HG02763 (cell line): ENCODE data around the gene ARFIP1.
"Not testable (repeated sequence)": the region's sequence is repeated elsewhere in the genome, so short reads cannot be mapped to it uniquely, and the experiment has no call there.

ENCODE experiments used
- ATAC-seq: cut with Tn5 transposase; IDR thresholded peaks from one replicate; pipeline ENCODE4 v1.9.1; 2021; ENCODE audit warnings: mild to moderate bottlenecking, moderate library complexity; ENCODE audit not compliant: unreplicated experiment

The ARFIP1 gene, protein sequence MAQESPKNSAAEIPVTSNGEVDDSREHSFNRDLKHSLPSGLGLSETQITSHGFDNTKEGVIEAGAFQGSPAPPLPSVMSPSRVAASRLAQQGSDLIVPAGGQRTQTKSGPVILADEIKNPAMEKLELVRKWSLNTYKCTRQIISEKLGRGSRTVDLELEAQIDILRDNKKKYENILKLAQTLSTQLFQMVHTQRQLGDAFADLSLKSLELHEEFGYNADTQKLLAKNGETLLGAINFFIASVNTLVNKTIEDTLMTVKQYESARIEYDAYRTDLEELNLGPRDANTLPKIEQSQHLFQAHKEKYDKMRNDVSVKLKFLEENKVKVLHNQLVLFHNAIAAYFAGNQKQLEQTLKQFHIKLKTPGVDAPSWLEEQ

DNA sequence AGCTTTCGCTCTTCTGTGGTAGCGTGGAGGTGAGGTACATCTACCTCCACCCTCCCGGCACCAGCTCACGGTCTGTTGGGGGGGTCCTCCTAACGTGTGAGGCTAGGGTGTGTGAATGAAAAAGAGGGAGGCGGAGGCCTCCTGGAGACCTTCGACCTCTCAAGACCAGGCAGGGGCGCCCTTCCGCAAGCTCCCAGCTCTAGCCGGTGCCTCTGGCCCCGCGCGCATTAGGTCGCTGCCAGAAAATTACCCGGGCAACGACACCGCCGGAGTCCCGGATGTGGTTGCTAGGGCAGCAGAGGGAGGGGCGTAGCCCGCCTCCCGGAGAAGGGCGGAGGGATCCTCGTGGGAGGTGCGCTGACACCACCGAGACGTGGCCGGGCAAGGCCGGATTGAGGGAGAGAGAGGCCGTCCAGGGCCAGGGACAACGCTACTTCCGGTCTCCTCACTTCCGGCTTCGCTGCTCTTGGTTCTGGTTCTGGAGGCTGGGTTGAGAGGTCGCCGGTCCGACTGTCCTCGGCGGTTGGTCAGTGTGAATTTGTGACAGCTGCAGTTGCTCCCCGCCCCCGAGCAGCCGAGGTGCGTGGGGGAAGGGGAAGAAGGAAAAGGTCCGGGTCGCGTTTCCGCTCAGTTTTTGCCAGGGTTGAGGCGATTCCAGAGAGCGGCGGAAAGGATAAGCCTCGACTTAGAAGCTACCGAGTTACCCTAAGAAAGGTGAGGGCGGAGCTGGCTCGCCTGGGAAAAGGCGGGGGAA, at the start of gene ARFIP1, which contains the start of gene TIGD4:
TSS of gene ARFIP1 (plus strand) at position 442 of the 754 bp plus-strand sequence. CDS start 49,680 bp downstream, outside the sequence.
TSS of gene TIGD4 (minus strand) at position 218 of the 754 bp plus-strand sequence. CDS start 8,726 bp downstream, outside the sequence.
- ATAC-seq = peak; percentile 94

DNA sequence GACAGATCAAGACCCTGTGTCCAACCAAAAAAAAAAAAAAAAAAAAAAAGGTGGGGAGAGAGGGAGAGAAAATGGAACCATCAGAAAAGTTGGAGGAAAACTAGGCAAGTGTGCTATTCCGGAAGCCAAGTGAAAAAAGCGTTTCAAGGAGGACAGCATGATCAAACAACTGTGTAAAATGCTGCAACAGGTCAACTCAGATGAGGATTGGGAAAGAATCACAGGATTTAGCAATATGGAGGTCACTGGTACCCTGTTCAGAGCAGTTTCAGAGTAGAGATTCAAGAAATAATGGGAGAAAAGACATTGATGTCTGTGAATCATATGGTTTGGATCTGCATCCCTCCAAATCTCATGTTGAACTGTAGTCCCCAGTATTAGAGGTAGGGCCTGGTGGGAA, 47.8 kb upstream of the ARFIP1 start:
- no peak for ATAC-seq

DNA sequence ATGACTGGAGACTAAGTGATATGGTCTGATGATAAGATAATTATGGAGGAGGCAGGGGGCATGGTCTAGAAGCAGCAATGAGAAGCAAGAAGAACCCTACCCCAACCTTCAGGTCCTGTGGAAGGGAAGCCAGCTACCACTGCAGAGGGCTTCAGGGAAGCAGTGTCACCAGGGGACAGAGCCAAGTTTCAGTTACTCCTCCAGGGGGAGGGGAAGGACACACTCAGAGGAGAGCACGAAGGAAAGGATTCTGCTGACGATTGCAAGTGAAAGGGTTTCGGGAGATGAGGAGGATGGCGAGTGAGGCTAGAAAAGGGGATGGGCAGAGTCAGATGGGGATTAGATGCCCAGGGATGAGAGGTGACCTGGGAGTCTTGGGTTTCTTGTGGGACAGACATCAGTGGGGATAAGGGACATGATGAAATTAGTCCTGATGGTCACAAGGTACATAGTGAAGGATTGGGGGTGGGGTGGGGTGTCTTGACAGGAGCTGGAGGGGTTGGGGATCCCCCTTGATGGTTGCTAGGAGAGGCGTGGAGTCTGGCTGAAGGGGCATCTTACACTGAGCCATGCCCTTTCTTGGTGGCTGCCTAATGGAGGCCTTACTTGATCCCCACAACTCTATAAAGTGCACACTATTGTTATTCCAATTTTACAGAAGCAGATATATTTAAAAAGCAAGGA, 45.6 kb upstream of the ARFIP1 start:
- no peak for ATAC-seq

DNA sequence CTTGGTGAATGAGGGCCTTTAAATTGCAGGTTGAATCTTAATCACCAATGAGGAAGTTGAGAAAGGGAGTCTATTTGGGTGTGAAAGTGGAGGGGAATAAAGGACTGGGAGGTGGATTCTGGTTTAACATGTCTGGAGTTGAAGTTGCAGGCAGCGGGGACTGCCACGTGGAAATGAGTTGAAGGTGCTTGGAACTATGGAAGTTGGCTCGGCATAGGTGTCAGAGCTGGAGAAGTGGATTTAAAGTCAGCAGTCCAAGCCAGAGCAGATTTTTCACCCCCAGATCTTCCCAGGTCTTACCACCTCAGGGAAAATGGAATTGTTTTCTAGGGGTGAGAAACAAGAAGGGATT, 45.1 kb upstream of the ARFIP1 start:
- no peak for ATAC-seq

DNA sequence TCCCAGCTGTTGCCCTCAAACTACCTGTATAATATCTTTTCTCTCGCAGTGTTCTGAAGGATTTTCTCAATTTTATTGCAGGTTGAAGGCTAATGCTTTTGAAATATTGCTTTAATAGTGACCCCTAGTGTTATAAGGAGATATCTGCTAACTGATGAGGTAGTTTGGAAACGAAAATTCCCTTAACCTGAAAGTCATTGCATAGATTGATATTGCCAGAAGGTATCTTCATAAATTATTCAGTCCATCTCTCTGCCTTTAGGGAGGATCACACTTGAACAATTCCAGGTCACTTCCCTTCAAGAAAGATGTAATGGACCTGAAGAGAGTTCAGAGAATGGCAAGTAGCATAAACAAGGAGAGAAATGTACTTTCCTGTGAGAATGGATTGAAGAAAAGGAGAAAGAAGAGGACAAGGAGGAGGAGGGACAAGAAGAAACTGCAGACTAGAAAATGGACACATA, 44.3 kb upstream of the ARFIP1 start:
- ATAC-seq = no peak

DNA sequence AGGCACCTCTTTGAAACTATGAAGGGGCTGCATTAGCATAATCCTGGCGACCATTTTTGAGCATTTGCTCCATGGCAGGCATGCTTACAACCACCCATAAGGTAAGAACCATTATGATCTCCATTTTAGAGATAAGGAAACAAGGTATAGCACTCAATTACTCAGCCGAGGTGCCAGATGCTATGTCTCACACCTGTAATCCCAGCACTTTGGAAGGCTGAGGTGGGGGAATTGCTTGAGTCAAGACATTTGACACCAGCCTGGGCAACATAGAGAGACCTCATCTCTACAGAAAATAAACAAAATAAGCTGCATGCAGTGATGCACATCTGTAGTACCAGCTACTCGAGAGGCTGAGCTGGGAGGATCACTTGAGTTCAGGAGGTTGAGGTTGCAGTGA, 43.8 kb upstream of the ARFIP1 start:
- ATAC-seq = no peak

DNA sequence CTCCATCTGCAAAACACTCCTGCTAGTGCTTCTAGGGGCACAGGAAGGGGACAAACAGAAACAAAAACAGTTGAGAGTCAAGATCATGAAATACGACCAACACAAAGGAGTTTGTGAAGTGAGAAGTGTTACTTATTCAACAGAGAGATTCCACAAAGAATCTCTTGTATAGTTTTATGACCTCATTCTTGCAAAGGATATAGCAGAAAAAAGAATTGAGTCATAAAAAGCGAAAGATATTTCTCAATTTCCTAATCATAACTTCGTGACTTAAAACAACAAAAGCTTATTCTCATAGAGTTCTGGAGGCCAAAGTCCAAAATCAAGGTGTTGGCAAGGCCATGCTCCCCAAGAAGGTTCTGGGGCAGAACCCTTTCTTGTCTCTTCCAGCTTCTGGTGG, 40.9 kb upstream of the ARFIP1 start:
- ATAC-seq = no peak

DNA sequence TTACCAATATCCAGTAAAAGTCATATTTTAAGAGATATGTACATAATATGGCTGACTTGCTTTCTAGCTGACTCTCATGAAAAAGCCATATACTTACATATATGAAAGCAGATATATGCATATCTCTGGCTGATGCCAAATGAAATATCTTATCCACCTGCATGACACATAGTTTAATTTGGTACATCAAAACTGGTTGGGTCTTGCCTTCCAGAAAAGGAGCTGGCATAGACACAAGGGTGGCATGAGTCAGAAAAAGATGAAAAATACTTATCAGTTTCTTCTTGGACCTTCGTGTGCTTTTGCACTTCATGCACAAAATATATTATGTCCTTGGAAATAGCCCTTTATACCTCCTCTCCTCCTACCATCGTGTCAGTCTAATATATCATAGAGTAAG, 32.3 kb upstream of the ARFIP1 start:
- ATAC-seq = no peak

DNA sequence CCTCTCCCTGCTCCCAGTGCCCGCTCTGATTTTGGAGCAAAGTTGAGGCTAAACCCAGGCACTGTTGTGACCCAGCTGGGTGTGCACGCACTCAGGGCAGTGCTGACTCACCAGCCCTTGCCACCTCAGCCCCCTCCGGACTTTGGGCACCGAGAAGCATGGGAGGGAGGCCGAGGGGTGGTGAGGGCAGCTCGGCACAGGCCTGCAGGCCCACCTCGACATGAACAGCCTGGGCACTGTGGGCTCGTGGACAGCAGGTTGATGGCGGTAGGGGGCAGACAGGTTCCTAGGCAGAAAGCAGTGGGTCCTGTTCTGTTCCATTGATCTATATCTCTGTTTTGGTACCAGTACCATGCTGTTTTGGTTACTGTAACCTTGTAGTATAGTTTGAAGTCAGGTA, 31.1 kb upstream of the ARFIP1 start:
- ATAC-seq = no peak

DNA sequence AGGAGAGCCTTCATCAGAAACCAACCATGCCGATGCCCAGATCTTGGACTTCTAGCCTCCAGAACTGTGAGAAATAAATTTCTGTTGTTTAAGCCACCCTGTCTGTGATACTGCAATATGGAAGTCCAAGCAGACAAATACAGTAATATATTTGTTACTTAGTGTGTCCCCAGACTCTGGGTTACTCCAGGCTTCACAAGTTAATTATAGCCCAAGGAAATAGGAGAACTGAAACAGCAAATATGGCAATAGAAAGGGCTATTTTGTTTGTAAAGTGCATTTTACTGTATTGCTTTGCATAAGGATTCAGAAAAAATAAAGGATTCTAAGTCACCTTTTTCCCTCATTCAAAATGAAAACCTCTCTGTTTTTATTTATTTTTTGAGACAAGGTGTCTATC, 16.0 kb upstream of the ARFIP1 start:
- no peak for ATAC-seq

DNA sequence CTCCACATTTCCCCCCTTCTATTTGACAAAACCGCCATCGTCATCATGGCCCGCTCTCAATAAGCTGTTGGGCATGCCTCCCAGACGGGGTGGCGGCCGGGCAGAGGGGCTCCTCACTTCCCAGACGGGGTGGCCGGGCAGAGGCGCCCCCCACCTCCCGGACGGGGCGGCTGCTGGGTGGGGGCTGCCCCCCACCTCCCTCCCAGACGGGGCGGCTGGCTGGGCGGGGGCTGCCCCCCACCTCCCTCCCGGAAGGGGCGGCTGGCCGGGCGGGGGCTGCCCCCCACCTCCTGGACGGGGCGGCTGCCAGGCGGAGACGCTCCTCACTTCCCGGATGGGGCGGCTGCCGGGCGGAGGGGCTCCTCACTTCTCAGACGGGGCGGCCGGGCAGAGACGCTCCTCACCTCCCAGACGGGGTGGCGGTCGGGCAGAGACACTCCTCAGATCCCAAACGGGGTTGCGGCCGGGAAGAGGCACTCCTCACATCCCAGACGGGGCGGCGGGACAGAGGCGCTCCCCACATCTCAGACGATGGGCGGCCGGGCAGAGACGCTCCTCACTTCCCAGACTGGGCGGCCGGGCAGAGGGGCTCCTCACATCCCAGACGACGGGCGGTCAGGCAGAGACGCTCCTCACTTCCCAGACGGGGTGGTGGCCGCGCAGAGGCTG, 14.6 kb upstream of the ARFIP1 start:
- ATAC-seq = not testable (repeated sequence)

DNA sequence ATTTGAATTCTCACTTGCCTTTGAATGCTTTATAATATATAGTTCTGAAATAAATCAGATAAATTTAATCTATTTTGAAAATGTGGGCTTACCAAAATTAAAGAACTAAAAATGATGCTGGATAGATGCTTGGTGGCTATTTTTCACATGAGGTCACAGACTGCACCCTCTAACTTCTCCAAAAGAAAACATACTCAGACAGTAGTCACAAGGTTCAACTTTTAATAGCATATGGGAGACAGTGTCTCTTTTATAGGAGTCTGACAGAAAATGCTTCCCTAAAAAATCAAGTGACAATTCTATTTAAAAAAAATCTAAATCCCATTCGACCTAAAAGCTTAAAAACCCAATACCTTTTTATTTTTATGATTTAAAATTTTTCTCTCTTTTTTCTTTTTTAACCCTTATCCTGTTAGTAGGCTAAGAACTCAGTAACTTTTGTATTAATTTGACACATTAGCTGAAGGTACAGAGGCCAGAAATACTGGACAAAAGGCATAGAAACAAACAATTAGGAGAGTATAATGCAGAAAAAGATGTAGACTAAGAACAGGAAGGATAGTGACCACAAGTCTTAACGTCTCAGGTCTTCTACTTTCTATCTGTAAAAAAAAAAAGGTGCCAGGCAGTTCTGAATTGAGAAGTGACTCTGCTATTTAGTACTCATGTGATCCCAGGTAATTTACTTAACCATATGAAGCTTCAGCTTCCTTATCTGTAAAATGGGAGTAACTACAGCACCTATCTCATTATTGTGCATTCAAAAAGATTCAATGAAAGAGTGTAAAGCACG, 7.8 kb upstream of the ARFIP1 start:
- no peak for ATAC-seq

DNA sequence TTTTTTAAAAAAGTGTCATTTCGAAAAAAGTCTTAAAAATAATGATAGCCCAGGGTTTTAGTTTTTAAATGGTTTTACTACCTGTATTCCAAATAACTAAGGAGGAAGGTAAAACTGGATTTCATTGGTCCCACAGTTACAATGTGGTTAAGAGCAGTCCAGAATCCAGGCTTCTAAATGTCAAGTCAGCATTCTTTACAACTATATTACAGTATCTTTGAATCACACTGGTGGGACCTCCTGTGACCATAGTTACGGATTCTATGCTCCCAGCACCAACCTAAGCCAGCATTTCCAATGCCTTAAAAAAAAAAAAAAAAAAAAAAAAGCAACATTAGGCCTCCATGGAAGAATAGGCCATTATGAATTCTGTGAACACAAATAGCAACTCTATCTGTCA, 6.4 kb upstream of the ARFIP1 start:
- no peak for ATAC-seq

DNA sequence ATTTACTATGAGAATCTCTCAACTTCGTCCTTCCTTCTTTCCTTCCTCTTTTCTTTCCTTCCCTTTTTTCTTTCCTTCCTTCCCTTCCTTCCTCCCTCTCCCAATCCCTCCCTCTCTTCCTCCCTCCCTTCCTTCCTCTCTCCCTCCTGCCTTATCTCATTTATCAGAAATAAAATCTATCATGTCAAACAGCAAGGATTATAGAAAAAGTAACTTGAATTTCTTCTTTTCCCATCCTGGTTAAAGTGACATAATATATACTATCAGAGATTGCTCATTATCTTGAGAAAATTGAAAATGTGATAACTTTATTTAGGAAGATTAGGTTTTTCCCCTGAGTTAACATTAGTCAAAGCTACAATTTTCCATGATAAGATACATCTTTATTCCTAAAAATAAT, 5.8 kb upstream of the ARFIP1 start:
- ATAC-seq = no peak

DNA sequence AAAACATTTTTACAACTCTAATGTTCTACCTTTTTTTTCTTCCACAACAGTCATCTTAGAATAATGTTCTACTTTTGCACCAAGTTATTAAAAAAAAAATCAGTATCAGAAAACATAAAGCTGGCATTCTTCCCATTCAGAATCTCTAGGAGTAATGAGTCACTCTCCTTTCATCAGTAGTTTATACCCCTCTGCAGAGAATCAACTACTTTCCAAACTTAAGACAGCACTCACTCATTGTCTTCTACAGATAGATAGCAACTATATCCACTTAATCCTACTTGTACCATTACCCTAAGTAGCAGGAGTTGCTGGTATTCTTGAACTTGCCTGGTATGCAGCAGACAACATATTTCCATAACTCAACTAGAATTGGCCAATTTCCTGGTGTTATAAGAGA, 3.4 kb upstream of the ARFIP1 start:
- no peak for ATAC-seq

DNA sequence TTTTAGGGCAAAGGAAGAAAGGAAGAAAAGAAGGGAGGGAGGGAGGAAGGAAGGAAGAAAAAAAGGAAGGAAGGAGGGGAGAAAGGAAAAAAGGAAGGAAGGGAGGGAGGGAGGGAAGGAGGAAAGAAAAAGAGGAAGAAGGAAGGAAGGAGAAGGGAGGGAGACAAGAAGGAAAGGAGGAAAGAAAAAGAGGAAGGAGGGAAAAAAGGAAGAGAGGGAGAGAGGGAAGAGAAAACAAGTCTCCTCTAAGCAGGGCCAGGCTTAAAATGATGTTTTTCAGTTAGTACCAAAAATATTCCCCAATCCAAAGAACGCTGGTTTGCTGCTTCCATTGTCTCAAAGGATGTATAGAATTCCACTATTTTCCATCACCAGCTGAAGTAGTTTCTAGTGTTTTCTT, 2.3 kb upstream of the ARFIP1 start:
- ATAC-seq = no peak

DNA sequence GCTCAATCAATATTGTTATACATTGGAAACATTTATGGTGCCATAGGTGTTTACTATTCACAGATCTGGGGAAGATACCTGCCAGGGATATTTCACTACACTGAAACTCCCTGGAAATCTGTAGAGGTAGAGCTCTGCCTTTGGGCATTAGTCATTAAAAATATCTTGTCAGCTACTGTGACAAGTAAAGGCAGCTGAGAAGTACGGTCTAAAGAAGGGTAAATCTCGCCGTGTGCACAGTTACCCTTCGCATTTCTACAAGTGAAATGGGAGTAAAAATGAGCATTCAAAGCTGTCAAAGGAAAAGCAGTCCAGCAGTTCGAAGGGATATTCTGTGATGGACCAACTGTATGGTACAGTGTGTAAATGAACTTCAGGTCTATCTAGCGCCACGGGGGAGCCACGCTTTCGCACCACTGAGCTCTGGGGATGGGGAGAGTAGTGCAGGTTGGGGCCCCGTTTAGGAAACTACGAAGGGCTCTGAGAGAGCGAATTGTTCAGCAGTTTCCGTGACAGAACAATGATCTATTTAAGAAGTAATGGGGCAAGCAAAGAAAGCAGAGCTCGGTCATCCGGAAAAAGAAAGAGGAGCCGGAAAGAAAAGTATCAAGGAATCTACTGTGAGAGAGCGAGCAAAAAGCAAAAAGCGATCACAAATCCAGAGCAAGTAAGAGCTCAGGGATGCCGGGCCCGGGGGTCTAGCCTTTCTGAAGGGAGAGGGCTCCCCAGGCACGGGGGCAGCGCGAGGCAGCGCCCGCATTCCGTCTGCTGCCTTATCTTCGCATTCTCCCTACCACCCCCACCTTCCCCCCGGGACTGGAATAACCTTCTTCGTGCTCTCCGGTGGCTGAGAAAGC, 870 bp upstream of the ARFIP1 start:
- no peak for ATAC-seq

DNA sequence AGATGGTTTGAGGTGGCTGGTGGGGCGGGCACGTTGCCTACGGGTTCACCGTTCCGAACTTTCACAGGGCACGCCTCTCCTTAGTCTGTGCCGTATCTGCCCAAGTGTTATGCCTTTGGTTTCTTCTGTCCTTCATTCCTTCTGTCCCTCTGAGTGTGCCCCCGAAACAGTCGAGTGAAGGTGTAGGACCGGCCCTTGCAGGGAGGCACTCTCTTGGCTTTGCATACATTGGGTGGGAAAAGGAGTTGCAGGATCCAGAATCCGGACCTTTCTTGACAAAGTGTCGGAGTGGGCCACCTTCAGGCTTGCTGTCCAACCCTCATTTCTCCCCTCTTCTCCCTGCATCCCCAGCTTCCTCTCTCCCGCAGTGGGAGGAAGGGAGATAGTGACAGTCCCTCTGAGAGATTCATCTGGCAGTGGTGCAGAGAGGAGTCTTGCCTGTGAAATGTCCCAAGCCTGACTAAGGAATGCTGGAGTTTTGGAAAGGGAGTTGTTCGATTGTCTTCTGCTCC, 569 bp downstream of the ARFIP1 start:
- ATAC-seq = no peak
